Measurements from ENCODE around the gene SLC28A3.

DNA sequence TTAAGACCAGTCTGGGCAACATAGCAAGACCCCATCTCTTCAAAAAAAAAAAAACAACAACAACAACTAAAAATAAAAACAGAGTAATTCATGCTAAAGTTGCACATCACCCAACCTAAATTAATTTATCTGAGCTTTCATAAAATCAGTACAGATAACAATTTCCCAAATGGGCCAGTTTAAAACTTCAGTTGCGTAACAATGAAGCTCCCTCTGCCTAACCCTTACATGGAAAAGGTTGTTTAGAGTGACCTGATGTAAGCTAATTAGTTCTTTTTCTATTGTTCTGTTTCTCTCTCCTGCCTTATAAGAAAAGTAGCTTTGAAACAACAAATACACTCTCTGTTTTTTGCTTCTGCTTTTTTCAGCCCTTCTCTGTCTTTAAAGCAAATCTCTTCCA is 46.2 kb upstream of the SLC28A3 start:
- TF ChIP-seq POLR2A (IDR thresholded peaks at IDR 0.05): no peak
- TF ChIP-seq, protein P1, sequence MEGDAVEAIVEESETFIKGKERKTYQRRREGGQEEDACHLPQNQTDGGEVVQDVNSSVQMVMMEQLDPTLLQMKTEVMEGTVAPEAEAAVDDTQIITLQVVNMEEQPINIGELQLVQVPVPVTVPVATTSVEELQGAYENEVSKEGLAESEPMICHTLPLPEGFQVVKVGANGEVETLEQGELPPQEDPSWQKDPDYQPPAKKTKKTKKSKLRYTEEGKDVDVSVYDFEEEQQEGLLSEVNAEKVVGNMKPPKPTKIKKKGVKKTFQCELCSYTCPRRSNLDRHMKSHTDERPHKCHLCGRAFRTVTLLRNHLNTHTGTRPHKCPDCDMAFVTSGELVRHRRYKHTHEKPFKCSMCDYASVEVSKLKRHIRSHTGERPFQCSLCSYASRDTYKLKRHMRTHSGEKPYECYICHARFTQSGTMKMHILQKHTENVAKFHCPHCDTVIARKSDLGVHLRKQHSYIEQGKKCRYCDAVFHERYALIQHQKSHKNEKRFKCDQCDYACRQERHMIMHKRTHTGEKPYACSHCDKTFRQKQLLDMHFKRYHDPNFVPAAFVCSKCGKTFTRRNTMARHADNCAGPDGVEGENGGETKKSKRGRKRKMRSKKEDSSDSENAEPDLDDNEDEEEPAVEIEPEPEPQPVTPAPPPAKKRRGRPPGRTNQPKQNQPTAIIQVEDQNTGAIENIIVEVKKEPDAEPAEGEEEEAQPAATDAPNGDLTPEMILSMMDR (IDR thresholded peaks at IDR 0.05): no peak
- no peak for TF ChIP-seq POLR2AphosphoS5 (IDR thresholded peaks at IDR 0.05)

Measured in suprapubic skin (tissue), 4 donors.